ENCODE measurements around the gene HTR4.

HTR4 gene

GRCh38 chr5:148663509-148663908 is 9.2 kb upstream of the HTR4 start:
- no peak for DNase-seq (ENCODE audit: low read depth in 2 of 2)

- no peak for DNase-seq (ENCODE audit: low read depth in 2 of 2)
These were observed 6.0 kb upstream of the HTR4 start for GRCh38 chr5:148660346-148660660.

GRCh38 chr5:148659641-148660345 is 5.5 kb upstream of the HTR4 start:
- DNase-seq (ENCODE audit: low read depth in 2 of 2), result no peak

GRCh38 chr5:148653291-148653835 is 964 bp downstream of the HTR4 start:
- DNase-seq (ENCODE audit: low read depth in 2 of 2), result no peak

GRCh38 chr5:148651528-148651927 is 2.8 kb downstream of the HTR4 start:
- DNase-seq (ENCODE audit: low read depth in 2 of 2), result no peak

- no peak for DNase-seq (ENCODE audit: low read depth in 2 of 2)
These were observed 8.8 kb downstream of the HTR4 start for GRCh38 chr5:148645527-148645926.

- DNase-seq (ENCODE audit: low read depth in 2 of 2), result no peak
These were observed 12.6 kb downstream of the HTR4 start for GRCh38 chr5:148641735-148642134.

GRCh38 chr5:148640471-148640870 is 13.9 kb downstream of the HTR4 start:
- DNase-seq (ENCODE audit: low read depth in 2 of 2), result no peak

- DNase-seq (ENCODE audit: low read depth in 2 of 2), result no peak
These were observed 15.2 kb downstream of the HTR4 start for GRCh38 chr5:148639081-148639480.

GRCh38 chr5:148636353-148636752 is 18.0 kb downstream of the HTR4 start:
- no peak for DNase-seq (ENCODE audit: low read depth in 2 of 2)

GRCh38 chr5:148635321-148636083 is 18.8 kb downstream of the HTR4 start:
- DNase-seq (ENCODE audit: low read depth in 2 of 2), result no peak

- no peak for DNase-seq (ENCODE audit: low read depth in 2 of 2)
These were observed 21.3 kb downstream of the HTR4 start for GRCh38 chr5:148633067-148633377.

GRCh38 chr5:148632255-148633066 is 21.9 kb downstream of the HTR4 start:
- no peak for DNase-seq (ENCODE audit: low read depth in 2 of 2)

GRCh38 chr5:148626986-148627385 is 27.3 kb downstream of the HTR4 start:
- no peak for DNase-seq (ENCODE audit: low read depth in 2 of 2)

- DNase-seq (ENCODE audit: low read depth in 2 of 2), result no peak
These were observed 28.2 kb downstream of the HTR4 start for GRCh38 chr5:148626081-148626613.

GRCh38 chr5:148625250-148625649 is 29.1 kb downstream of the HTR4 start:
- DNase-seq (ENCODE audit: low read depth in 2 of 2), result no peak

GRCh38 chr5:148623741-148624140 is 30.6 kb downstream of the HTR4 start:
- no peak for DNase-seq (ENCODE audit: low read depth in 2 of 2)

- no peak for DNase-seq (ENCODE audit: low read depth in 2 of 2)
These were observed 31.2 kb downstream of the HTR4 start for GRCh38 chr5:148623101-148623500.

GRCh38 chr5:148620696-148621095 is 33.6 kb downstream of the HTR4 start:
- DNase-seq (ENCODE audit: low read depth in 2 of 2), result no peak

GRCh38 chr5:148620091-148620490 is 34.2 kb downstream of the HTR4 start:
- DNase-seq (ENCODE audit: low read depth in 2 of 2), result no peak

GRCh38 chr5:148619484-148619883 is 34.8 kb downstream of the HTR4 start:
- DNase-seq (ENCODE audit: low read depth in 2 of 2), result no peak

- no peak for DNase-seq (ENCODE audit: low read depth in 2 of 2)
These were observed 38.6 kb downstream of the HTR4 start for GRCh38 chr5:148615644-148616275.
